Left lung (tissue), 10 donors: ENCODE measurements around the gene LTBP1. TPM values are rescaled to one million over a fixed set of nuclear protein-coding genes. Genes with fewer than 3 reads are reported as not detected.

Source experiments
- ATAC-seq: fragments of 200-7000 bp; cut with Tn5 transposase; one replicate; pipeline ENCODE4 v1.9.1; 2020; ENCODE audit warnings: moderate library complexity
- DNase-seq, 4 donors: peaks; one replicate each; pipeline ENCODE4 v3.0.0-alpha.2; 2013 to 2020
- H3K27ac ChIP-seq, 2 donors: fragments of 200-600 bp; sonication (generic) in 1 of 2; one replicate each; pipeline versions ENCODE4 v1.5.0 to v1.8.0; 2020 to 2021
- H3K27me3 ChIP-seq, 2 donors: fragments of 200-600 bp; sonication (generic) in 1 of 2; one replicate each; pipeline versions ENCODE4 v1.5.0 to v1.8.0; 2020 to 2021
- H3K36me3 ChIP-seq, 2 donors: fragments of 200-600 bp; sonication (generic) in 1 of 2; one replicate each; pipeline versions ENCODE4 v1.5.0 to v1.8.0; 2020 to 2021
- H3K4me1 ChIP-seq, 2 donors: fragments of 200-600 bp; one replicate each; pipeline ENCODE4 v1.8.0; 2021
- H3K4me3 ChIP-seq, 2 donors: fragments of 200-600 bp; sonication (generic) in 1 of 2; one replicate each; pipeline versions ENCODE4 v1.5.0 to v1.8.0; 2020 to 2021; ENCODE audit warnings: mild to moderate bottlenecking in 1 of 2
- H3K9me3 ChIP-seq, 2 donors: fragments of 200-600 bp; sonication (generic) in 1 of 2; one replicate each; pipeline versions ENCODE4 v1.5.0 to v1.8.0; 2020 to 2021
- intact Hi-C, 2 donors: fragments of 100-400 bp; cut with DNase I; formaldehyde crosslinking; loops; one replicate each; pipeline versions ENCODE4 v1.11.2 to v1.14.2; 2022
- polyA plus RNA-seq, 6 donors: library from polyadenylated mRNA; unstranded; fragments of 120-200 nt; gene quantifications; one replicate each; pipeline ENCODE4 v1.2.1, GENCODE V29; 2013; ENCODE audit not compliant: insufficient read length in 6 of 6
- total RNA-seq, 2 donors: library from RNA; stranded (reverse); fragmentation: NEBNext Ultra II Directional; extraction: Animal tissue kit (Norgen Biotek cat#: 25700); gene quantifications; one replicate each; pipeline ENCODE4 v1.2.1, GENCODE V29; 2021
- TF ChIP-seq, protein P1 (sequence below), 2 donors: fragments of 200-600 bp; sonication (generic) in 1 of 2; IDR thresholded peaks; one replicate each; pipeline versions ENCODE4 v1.5.0 to v1.8.0; 2021; ENCODE audit warnings: antibody characterized with exemption in 2 of 2
- donor health status: DM: no; HTN: yes; CAD: no.
- donor health status: DM: no; HTN: no; CAD: no.

Gene LTBP1
- total and polyA plus RNA-seq, 8 donors: 35.4 to 81.2 (median 50.9) TPM

DNA sequence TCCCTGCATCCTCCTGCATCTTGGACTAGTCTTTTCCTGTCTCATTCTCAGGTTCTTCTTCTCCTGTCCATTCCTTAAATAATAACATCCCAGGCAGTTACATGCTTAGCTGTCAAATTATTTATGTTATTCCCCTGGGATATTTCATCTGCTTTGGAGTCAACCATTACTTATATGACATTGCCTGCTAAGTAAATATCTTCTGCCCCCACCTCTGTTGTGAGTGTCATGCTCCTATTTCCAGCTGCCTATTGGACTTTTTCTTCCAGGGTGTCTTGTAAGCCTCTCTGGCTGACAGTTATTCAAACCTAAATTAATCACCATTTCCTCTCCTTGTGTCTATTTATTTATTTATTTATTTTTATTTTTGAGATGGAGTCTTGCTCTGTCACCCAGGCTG, 405.0 kb downstream of the LTBP1 start:
- no peak overlapping the region for H3K27ac ChIP-seq
- ATAC-seq: no peak
- no peaks in the 10 kb centered on the region for H3K4me1 ChIP-seq
- H3K27me3 ChIP-seq: no peaks in the 10 kb centered on the region
- H3K36me3 ChIP-seq: no peaks in the 10 kb centered on the region
- DNase-seq: no peak
- peaks cover 0 to 15% of the 10 kb centered on the region in 2 donors for H3K9me3 ChIP-seq
- intact Hi-C loops: no loop called here
- TF ChIP-seq, protein P1, sequence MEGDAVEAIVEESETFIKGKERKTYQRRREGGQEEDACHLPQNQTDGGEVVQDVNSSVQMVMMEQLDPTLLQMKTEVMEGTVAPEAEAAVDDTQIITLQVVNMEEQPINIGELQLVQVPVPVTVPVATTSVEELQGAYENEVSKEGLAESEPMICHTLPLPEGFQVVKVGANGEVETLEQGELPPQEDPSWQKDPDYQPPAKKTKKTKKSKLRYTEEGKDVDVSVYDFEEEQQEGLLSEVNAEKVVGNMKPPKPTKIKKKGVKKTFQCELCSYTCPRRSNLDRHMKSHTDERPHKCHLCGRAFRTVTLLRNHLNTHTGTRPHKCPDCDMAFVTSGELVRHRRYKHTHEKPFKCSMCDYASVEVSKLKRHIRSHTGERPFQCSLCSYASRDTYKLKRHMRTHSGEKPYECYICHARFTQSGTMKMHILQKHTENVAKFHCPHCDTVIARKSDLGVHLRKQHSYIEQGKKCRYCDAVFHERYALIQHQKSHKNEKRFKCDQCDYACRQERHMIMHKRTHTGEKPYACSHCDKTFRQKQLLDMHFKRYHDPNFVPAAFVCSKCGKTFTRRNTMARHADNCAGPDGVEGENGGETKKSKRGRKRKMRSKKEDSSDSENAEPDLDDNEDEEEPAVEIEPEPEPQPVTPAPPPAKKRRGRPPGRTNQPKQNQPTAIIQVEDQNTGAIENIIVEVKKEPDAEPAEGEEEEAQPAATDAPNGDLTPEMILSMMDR (IDR thresholded peaks at IDR 0.05): no peak
- no peak overlapping the region for H3K4me3 ChIP-seq

DNA sequence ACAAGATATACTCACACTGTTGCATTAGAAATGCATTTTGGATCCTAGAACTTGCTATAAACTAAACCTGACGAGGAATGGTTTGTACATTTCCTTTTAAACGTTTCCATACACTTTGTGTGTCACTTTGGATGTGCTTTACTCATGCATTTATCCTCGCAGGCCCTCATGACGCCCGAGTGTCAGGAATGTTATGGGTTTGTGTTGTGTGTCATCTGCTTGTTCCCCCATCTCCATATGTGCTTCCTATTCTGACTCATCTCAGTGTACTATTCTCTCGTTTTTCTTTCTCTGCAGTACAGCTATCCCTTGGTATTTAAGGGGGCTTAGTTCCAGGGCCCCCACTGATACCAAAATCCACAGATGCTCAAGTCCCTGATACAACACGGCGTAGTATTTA, 408.2 kb downstream of the LTBP1 start:
- no peaks in the 10 kb centered on the region for H3K4me1 ChIP-seq
- H3K4me3 ChIP-seq: no peak overlapping the region
- no peaks in the 10 kb centered on the region for H3K27me3 ChIP-seq
- H3K9me3 ChIP-seq: peaks cover 0 to 17% of the 10 kb centered on the region in 2 donors
- intact Hi-C loops: no loop called here
- no peaks in the 10 kb centered on the region for H3K36me3 ChIP-seq
- TF ChIP-seq, protein P1 (IDR thresholded peaks at IDR 0.05): no peak
- H3K27ac ChIP-seq: no peak overlapping the region
- no peak for DNase-seq
- ATAC-seq: no peak

DNA sequence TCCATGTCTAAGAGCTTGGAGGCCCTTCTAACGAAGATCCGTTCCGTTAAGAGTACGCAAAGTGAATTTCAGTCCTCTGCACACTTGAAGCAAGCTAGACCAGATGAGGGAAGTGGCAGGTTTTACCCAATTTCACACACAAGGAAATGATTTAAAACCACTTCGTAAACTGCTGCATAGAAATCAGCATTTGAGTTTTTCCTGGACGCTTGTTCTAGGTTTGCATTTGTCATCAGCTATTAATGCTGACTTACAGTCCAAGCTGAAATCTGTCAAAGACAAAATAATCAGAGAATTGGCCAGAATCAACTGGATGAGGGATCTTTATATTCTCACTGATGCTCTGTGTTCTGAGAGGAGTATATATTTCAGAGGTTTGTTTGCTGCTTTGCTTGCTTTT, 412.1 kb downstream of the LTBP1 start:
- Histone ChIP-seq H3K4me3 (no peak overlapping the region), H3K9me3 (peaks cover 0 to 17% of the 10 kb centered on the region in 2 donors), H3K27ac (no peak overlapping the region), H3K27me3 (no peaks in the 10 kb centered on the region), H3K36me3 (no peaks in the 10 kb centered on the region), H3K4me1 (no peaks in the 10 kb centered on the region)
- ATAC-seq (no peak), DNase-seq (no peak)
- intact Hi-C loops: no loop called here
- TF ChIP-seq, protein P1 (IDR thresholded peaks at IDR 0.05): no peak

DNA sequence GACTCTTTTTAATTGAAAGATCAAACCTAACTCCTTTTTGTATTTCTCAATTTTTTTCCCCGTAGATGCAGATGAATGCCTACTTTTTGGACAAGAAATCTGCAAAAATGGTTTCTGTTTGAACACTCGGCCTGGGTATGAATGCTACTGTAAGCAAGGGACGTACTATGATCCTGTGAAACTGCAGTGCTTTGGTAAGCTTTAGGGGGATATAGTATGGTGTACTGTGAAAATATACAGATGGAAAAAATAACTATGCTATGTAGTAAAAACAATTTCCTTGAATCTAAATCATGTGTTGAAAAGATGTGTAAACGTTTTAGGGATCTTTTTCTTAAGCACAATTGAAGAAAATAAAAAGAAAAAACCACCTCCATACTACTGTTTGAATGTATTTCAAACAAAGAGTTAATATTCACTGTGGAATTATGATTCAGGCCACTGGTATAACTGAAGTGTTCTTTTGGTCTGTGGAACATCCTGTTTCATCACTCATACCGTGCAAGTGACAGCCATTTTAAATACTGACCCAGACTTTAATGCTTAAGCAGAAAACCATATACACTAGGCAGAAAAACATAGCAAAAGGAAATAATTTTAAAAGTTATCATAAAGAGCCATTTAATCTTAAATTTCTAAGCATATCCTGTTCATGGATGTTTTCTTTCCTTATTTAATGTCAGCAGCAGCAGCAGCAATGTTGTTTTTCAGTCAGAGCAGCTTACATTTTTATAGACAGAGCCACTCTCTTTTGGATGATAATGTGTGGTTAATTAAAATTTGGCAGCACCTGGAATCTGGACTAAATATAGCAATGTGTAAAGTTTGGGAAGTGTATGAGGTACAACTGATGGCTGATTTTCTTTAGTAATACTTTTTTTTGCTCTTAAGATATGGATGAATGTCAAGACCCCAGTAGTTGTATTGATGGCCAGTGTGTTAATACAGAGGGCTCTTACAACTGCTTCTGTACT, 416.9 kb downstream of the LTBP1 start:
- no peaks in the 10 kb centered on the region for H3K27me3 ChIP-seq
- H3K4me1 ChIP-seq: no peaks in the 10 kb centered on the region
- H3K9me3 ChIP-seq: no peaks in the 10 kb centered on the region
- no peak for DNase-seq
- TF ChIP-seq, protein P1 (IDR thresholded peaks at IDR 0.05): no peak
- H3K36me3 ChIP-seq: no peaks in the 10 kb centered on the region
- ATAC-seq: no peak
- H3K27ac ChIP-seq: no peak overlapping the region
- H3K4me3 ChIP-seq: no peak overlapping the region
- intact Hi-C loops: no loop called here

DNA sequence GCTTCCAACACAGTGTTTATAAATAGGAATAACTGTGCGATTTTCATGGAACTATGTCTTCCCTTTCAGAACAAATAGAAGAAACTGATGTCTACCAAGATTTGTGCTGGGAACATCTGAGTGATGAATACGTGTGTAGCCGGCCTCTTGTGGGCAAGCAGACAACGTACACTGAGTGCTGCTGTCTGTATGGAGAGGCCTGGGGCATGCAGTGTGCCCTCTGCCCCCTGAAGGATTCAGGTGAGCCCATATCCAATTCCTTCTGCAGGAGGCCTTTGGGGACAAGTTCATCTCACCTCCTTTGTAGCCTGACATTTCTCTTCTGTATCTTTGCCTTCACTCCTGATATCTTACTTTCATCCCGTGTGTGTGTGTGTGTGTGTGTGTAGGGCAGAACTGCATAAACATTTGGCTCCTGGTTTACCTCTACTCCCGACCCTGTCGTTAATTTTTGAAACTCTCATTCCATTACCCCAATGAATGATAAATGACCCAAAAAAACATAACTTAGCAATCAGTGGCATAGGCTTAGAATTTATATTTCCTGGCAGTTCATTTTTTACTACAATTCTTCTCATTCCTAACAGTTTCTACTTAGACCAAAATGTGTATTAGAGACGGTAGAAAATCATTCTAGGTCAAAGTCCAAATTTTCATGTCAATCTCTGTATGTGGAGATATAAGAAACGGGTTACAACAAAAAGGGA, 418.7 kb downstream of the LTBP1 start:
- no peaks in the 10 kb centered on the region for H3K27me3 ChIP-seq
- TF ChIP-seq, protein P1 (IDR thresholded peaks at IDR 0.05): no peak
- no peaks in the 10 kb centered on the region for H3K36me3 ChIP-seq
- no peak overlapping the region for H3K27ac ChIP-seq
- DNase-seq: no peak
- H3K4me3 ChIP-seq: no peak overlapping the region
- H3K9me3 ChIP-seq: no peaks in the 10 kb centered on the region
- intact Hi-C loops: no loop called here
- no peaks in the 10 kb centered on the region for H3K4me1 ChIP-seq
- ATAC-seq: no peak
